CD4-positive, alpha-beta T cell treated with Interferon gamma for 1 hour (primary cell): ENCODE results near the gene CASQ1.

Source experiments
- DNase-seq: peaks from one replicate; pipeline ENCODE4 v3.0.0-alpha.2; 2020

The CASQ1 gene

DNA sequence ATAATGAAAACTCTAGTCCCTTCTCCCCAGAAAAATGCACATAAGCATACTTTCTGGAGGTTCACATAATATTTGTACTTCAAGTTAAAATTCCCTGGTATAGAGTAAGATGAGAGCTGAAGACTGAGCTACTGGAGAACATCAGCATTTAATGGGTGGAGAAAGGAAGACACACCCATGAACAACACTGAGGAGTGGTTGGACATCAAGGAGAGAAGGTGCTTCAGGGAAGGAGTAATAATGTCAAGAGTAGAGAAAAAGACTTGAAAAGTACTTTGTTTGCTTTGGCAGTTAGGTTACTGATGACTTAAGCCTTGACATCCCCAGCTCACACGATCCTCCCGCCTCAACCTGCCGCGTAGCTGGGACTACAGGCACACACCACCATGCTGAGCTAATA is 36.7 kb downstream of the CASQ1 start:
- no peak for DNase-seq

DNA sequence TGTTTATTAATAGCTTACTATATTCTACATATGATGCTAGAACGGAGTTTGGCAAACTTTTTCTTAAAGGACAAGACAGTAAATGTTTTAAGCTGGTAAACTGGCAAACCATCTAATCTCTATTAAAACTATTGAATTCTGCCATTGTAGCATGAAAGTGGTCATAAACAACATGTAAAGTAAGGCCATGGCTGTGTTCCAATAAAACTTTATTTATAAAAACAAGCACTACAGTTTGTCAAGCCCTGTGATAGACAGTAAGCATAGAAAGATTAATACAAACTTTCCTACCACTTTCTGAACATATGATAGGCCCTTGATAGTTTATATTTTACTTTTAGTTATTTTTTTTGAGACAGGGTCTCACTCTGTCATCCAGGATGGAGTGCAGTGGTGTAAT is 37.2 kb downstream of the CASQ1 start:
- no peak for DNase-seq

DNA sequence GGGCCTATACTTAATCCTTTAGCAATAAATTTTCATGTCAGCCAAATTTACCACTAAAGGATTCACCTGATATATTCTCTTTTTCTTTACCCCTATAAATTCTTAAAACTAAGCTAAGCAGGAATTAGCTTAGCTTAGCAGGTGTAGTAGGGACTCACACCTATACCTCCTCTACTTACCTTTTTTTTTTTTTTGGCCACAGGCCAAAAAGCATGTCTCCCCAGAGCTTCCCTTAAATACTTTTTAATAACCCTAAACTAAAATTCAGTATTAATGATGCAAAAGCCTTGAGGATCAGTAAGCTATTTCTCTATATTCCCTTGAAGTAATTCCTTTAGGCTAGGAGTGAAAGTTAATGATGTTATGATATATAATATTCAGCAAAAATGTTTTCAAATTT is 38.1 kb downstream of the CASQ1 start:
- no peak for DNase-seq

DNA sequence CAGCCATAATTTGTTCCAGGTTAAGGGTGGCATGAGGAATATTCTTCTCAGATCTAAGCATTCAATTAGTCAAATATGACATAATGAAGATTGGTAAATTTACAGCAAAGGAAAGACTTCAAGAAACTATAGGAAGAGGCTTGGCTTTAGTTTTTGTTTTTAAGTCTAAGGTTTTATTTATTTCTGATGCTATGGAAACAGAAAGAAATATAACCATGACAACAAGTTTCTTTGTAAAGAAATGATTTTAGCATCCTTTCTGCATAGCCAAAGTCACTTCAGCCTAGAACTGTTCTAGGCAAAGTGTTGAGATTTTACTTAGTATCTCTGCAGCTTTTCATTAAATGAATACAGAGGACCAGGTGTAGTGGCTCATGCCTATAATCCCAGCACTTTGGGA is 42.5 kb downstream of the CASQ1 start:
- DNase-seq: no peak

DNA sequence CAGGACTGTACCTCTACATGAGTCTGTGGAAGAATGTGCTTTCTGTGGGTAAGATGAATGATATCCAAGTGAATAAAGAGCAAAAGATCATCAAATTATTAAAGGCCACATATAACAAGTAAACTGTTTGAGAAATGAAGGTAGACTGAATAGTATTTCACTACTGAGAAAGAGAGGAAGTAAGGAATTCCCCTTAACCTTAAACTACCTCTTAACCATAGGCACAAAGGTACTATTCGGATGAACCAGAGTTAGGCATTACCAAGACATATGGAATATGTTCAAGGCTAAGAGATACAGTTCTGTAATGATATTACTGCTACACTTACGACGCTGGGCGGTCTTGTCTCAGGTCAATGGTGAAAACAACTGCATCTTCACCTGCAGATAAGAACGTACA is 46.4 kb downstream of the CASQ1 start:
- DNase-seq: no peak

DNA sequence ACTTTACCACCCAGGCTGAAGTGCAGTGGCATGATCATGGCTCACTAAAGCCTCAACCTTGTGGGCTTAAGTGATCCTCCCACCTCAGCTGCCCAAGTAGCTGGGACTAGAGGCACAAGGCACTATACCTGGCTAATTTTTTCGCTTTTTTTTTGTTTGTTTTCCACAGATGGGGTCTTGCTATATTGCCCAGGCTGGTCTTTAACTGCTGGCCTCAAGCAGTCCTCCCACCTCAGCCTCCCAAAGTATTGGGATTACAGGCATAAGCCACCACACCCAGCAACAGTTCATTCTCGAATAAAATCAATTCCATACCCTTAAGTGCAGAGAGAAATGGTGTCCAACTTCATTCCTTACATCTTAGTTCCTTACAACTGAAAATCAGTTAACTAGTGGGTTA is 47.2 kb downstream of the CASQ1 start:
- DNase-seq: no peak

DNA sequence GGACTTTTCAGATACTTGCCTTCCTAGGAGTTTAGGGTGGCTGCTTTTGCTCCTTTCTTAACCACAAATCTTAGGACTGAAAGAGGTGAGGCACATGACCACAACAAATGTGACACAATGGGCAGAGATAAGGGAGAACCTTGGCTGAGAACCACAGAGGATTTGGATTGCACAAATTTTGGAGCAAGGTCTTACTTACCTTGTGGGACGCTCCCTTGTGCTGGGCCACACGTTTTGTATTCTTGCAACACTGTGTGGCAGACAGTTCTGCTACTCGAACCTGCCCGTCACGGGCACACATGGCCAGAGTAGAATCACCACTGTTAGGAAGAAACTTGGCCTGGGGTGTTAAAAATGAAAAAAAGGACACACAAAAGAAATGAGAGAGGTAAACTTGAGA is 48.0 kb downstream of the CASQ1 start:
- DNase-seq: no peak

DNA sequence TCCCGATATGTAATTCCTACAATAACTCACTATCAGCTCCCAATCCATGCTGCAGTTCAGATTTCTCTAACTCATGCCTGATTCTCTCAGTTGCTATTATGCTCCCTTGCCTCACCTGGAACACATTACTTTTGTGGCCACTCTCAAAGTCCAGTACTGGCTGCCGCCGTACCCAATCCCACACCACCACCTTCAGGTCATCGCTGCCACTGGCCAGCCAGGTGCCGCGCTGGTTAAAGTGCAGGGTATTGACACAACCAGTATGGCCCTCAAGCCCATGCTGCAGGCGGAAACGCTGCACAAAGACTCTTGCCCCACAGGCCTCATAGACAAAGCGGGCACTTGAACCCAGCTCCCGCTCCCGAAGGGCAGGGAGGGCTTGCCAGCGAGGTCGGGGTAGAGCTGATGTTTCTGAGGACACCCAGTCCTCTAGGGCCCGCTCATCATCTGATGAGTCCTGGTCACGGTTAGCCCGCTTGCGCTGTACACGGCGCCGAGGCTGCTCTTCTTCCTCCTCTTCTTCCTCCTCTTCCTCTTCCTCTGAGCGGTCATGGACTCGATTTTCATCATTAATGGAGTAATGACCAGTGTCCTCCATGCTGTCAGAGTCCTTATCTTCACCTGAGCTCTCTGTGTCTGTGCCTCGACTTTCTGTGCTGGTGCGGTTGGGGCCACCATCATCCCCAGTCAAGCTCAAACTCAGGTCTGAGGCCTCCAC is 49.4 kb downstream of the CASQ1 start:
- no peak for DNase-seq

DNA sequence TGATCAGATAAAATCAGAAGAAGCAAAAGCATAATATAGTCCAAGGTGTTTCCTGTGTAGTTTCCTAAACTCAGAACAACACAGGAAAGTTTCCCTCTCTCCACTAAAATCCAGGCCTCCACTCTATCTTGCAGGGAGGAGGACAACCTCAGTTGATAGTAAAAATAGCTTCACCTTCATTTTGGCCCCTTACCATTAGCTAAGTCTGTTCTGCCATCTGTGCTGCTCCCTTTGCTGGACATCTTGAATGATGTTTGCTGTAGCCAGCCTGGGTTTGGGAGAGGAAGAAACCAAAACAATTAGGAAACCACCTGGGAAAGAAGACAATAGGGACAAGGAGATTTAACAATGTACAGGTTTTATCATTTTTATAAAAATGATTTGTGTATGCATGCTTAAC is 53.4 kb downstream of the CASQ1 start:
- no peak for DNase-seq

DNA sequence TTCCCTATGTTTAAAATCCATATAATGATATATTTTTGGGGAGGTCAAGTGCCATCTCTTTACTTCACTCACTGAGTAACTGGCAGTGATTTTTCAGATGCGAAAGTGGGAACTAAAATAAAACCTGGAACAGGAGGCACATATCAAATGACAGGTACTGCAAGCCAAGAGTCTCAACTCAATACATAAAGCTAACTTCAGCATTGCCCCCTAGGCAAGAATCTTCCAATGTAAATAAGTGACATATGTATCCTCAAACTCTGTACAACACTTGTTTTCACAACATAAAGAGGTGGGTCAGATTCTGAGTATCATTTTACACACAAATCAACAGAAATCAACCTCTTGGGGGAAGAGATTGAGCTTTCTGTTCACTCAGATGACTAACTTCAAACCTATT is 53.8 kb downstream of the CASQ1 start:
- no peak for DNase-seq

DNA sequence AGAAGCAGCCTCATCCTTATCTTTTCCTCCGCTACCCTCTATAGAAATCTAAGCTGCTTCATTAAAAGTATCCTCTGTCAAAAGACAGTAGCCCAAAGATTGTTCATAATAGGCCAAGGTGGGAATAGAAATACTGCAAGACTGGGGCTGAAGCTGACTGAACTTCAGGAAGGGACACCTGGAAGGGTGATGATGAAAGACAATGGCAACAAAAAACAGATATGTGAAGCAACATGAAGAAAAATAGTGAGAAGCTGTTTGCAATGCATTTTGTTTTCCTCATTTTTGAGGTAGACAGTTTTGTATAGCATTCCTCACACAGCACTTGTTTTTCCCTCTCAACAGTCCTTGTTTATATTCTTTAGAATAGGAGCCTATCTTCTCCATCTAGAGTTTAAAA is 55.1 kb downstream of the CASQ1 start:
- DNase-seq: no peak

DNA sequence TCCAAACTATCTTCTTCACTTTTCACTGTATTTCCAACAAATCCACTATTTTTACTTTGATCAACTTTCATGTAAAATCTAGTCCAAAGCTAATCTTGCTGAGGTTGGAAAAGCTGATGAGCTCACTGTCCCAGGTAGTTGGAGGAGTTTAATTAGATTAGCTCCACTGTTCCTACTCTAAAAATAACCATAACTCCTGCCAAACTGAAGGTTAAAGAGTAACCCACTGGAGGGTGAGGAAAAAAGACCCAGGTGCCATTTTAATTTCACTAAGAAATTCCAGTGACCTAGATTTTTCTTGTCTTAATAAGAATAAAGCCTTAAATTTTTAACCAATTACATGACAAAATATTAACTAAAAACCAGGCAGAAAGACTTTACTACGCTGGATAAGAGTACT is 56.7 kb downstream of the CASQ1 start:
- no peak for DNase-seq

DNA sequence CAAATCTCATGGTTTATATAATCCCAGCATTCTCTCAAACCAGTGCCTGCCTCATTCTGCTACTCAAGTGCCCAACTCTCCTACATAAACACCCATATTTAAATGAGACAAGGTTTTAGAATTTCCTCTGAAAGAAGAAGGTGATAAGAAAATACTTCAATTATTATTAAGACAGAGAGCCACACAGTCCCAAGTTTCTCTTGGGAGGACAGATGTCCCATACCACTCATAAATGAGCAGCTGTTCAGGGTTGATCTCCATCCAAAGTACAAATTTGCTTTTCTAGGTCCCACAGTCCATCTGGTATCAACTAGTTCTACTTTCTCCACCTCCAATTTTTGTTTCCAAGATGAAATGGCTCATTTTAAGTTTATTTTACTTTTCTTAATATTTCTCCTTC is 60.6 kb downstream of the CASQ1 start:
- no peak for DNase-seq
